ENCODE measurements around the gene DISC1. TPM values are rescaled to one million over a fixed set of nuclear protein-coding genes. Genes with fewer than 3 reads are reported as not detected.

The DISC1 gene
- total RNA-seq, 1 experiment from 2014 or later = 9.8 TPM

DNA sequence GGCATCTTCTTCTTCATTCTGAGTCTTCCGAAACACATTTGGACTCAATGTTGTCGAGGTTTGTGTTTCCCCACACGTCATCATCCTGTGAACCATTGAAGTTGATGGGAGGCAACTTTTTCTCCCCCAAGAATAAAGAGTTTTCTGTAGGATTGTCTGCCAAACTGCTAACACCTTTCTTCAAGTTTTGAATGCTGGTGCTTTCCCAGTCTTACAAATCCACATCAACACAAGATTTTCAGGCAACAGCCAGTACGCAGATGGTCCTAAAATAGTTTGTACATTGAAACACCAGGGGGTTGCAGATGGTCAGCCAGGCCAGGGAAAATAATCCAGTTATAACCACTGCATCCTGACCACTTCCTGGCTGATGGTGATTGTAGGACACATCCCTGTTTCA is 187.9 kb downstream of the DISC1 start:
- intact Hi-C loops (cut with micrococcal nuclease; ENCODE audit: unreplicated experiment) = no loop called here

DNA sequence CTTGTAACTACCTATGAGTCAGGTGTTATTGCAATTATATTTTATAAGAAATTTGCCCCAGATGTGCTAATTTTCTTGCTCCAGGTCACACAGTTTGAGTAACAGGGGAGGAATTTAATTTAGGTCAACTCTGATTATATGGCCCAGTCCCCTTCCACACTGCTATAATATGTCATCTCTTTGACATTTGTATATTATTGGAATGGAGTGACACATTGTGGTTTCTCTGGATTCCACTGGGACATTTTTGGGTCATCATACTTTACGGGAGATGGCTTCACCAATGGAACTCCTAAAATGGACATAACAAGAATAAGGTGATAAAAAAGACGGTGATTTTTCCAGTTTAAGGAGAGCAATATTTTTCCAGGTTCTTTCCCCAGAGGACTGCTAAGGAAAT is 191.2 kb downstream of the DISC1 start:
- DNase-seq = no peak
- Mint-ChIP-seq H3K27ac (ENCODE audit: unreplicated experiment) (no peak overlapping the region), H3K4me1 (ENCODE audit: low read depth, unreplicated experiment) (no peaks in the 10 kb centered on the region), H3K36me3 (ENCODE audit: insufficient read depth, unreplicated experiment) (no peaks in the 10 kb centered on the region), H3K27me3 (ENCODE audit: unreplicated experiment) (no peaks in the 10 kb centered on the region), H3K9me3 (ENCODE audit: low read depth, unreplicated experiment) (no peaks in the 10 kb centered on the region), H3K4me3 (ENCODE audit: low read depth, unreplicated experiment) (no peak overlapping the region)
- intact Hi-C loops (cut with micrococcal nuclease; ENCODE audit: unreplicated experiment) = no loop called here
- CTCF ChIA-PET = no interaction called here
- TF ChIP-seq, protein P1, sequence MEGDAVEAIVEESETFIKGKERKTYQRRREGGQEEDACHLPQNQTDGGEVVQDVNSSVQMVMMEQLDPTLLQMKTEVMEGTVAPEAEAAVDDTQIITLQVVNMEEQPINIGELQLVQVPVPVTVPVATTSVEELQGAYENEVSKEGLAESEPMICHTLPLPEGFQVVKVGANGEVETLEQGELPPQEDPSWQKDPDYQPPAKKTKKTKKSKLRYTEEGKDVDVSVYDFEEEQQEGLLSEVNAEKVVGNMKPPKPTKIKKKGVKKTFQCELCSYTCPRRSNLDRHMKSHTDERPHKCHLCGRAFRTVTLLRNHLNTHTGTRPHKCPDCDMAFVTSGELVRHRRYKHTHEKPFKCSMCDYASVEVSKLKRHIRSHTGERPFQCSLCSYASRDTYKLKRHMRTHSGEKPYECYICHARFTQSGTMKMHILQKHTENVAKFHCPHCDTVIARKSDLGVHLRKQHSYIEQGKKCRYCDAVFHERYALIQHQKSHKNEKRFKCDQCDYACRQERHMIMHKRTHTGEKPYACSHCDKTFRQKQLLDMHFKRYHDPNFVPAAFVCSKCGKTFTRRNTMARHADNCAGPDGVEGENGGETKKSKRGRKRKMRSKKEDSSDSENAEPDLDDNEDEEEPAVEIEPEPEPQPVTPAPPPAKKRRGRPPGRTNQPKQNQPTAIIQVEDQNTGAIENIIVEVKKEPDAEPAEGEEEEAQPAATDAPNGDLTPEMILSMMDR (IDR thresholded peaks at IDR 0.05; ENCODE audit: unreplicated experiment) = no peak
- no TSS peak for BruUV-seq (replicated peaks)

More for the DNA sequence above, 187.9 kb downstream of the DISC1 start:
- TF ChIP-seq, protein P1 (IDR thresholded peaks at IDR 0.05; ENCODE audit: unreplicated experiment) = no peak
- Mint-ChIP-seq H3K27me3 (ENCODE audit: unreplicated experiment) (no peaks in the 10 kb centered on the region), H3K4me1 (ENCODE audit: low read depth, unreplicated experiment) (no peaks in the 10 kb centered on the region), H3K4me3 (ENCODE audit: low read depth, unreplicated experiment) (no peak overlapping the region), H3K36me3 (ENCODE audit: insufficient read depth, unreplicated experiment) (no peaks in the 10 kb centered on the region), H3K9me3 (ENCODE audit: low read depth, unreplicated experiment) (no peaks in the 10 kb centered on the region), H3K27ac (ENCODE audit: unreplicated experiment) (no peak overlapping the region)
- BruUV-seq (replicated peaks) = no TSS peak
- no peak for DNase-seq
- CTCF ChIA-PET = no interaction called here

DNA sequence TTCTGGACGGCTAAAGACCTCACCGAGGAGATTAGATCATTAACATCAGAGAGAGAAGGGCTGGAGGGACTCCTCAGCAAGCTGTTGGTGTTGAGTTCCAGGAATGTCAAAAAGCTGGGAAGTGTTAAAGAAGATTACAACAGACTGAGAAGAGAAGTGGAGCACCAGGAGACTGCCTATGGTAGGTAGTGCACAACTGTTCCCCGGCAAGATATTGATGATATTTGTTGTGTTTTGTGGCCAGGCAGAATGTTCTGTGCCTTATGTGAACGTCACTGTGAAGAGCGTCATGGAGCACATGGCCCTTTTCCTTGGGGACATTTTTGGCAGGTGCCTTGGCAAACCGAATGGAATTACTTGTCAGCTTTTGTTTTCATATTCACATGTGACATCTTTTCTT is 191.7 kb downstream of the DISC1 start:
- Mint-ChIP-seq H3K36me3 (ENCODE audit: insufficient read depth, unreplicated experiment) (no peaks in the 10 kb centered on the region), H3K4me3 (ENCODE audit: low read depth, unreplicated experiment) (no peak overlapping the region), H3K27me3 (ENCODE audit: unreplicated experiment) (no peaks in the 10 kb centered on the region), H3K4me1 (ENCODE audit: low read depth, unreplicated experiment) (no peaks in the 10 kb centered on the region), H3K27ac (ENCODE audit: unreplicated experiment) (no peak overlapping the region), H3K9me3 (ENCODE audit: low read depth, unreplicated experiment) (no peaks in the 10 kb centered on the region)
- no TSS peak for BruUV-seq (replicated peaks)
- TF ChIP-seq, protein P1 (IDR thresholded peaks at IDR 0.05; ENCODE audit: unreplicated experiment) = no peak
- intact Hi-C loops (cut with micrococcal nuclease; ENCODE audit: unreplicated experiment) = no loop called here
- DNase-seq = no peak
- CTCF ChIA-PET = no interaction called here

DNA sequence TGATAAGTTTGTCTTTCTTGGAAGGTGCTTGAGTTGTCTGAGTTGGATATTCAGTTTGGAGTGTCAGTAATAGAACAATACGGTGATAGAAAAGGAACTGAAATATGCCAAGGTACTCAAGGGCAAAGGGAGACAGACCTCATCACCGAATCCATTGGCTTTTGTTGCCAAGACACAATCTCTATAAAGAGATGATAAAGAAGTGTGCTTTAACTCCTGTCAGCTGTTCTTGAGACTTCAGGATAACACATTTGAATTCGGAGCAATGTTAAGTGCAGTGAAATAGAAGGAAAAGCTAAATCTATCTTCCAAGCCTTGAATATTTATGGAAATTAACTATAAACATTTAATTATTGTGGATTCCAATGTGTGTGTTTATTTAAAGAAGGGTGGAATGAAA is 194.7 kb downstream of the DISC1 start:
- TF ChIP-seq, protein P1 (IDR thresholded peaks at IDR 0.05; ENCODE audit: unreplicated experiment) = no peak
- Mint-ChIP-seq H3K9me3 (ENCODE audit: low read depth, unreplicated experiment) (no peaks in the 10 kb centered on the region), H3K36me3 (ENCODE audit: insufficient read depth, unreplicated experiment) (no peaks in the 10 kb centered on the region), H3K4me1 (ENCODE audit: low read depth, unreplicated experiment) (no peaks in the 10 kb centered on the region), H3K4me3 (ENCODE audit: low read depth, unreplicated experiment) (no peak overlapping the region), H3K27me3 (ENCODE audit: unreplicated experiment) (no peaks in the 10 kb centered on the region), H3K27ac (ENCODE audit: unreplicated experiment) (no peak overlapping the region)
- intact Hi-C loops (cut with micrococcal nuclease; ENCODE audit: unreplicated experiment) = loop anchor here (10.0 kb wide), 1 partner anchor 196 kb away; the partner anchor contains the start of gene DISC1
- no peak for DNase-seq
- CTCF ChIA-PET = interaction anchor here (0.7 kb wide), 2 partner anchors 78 to 596 kb away, joined by 3 to 4 read pairs; no protein-coding TSS in a partner anchor
- no TSS peak for BruUV-seq (replicated peaks)

All from Calu3 (cell line).